ENCODE data around the gene SCYL2. TPM values are rescaled to one million over a fixed set of nuclear protein-coding genes. Genes with fewer than 3 reads are reported as not detected.
"Not testable (repeated sequence)": the region's sequence is repeated elsewhere in the genome, so short reads cannot be mapped to it uniquely, and the experiment has no call there.

SCYL2 gene
- total and polyA plus RNA-seq, 4 donors: 17.3 to 46.2 (median 32.9) TPM

DNA sequence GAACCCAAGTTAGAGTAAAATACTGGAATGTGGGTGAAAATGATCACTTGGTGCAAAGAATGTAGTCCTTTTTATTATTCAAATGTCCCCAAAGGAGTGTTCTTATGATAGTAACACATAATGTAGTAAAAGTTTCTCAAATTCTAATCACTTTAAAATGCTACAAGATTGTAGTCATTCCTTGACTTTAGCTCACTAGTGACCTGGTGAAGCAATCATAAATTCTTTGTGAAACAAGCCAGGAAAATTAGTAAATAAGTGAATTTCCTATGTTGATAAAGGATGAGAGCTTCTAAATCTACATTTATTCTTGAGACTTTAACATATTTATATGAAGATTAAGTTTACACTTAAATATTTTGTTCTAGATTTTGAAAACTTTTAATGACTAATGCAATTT lies 59.2 kb downstream of the SCYL2 start:
- Histone ChIP-seq H3K27ac (ENCODE audit: low read depth in 1 of 2, low read length in 2 of 2) (no peak overlapping the region), H3K4me3 (ENCODE audit: low read length in 2 of 2) (no peak overlapping the region), H3K36me3 (ENCODE audit: control insufficient read depth in 1 of 2, insufficient read depth in 2 of 2, low read length in 1 of 2) (peaks cover 2 to 4% of the 10 kb centered on the region in 2 donors), H3K4me1 (ENCODE audit: control insufficient read depth in 1 of 2, insufficient read depth in 2 of 2, low read length in 2 of 2) (no peaks in the 10 kb centered on the region), H3K9me3 (ENCODE audit: control insufficient read depth, low read length) (no peaks in the 10 kb centered on the region), H3K27me3 (ENCODE audit: control insufficient read depth in 1 of 2, insufficient read depth in 2 of 2, low read length in 1 of 2) (no peaks in the 10 kb centered on the region)
- intact Hi-C loops (cut with DNase I): loop anchor here in 1 of 2 donors (10.0 kb wide), 1 partner anchor 51 kb away; no protein-coding TSS in a partner anchor
- DNase-seq (no peak), ATAC-seq (ENCODE audit: low FRiP score) (no peak)

- no peak overlapping the region for H3K4me3 ChIP-seq (ENCODE audit: low read length in 2 of 2)
- no peaks in the 10 kb centered on the region for H3K27me3 ChIP-seq (ENCODE audit: control insufficient read depth in 1 of 2, insufficient read depth in 2 of 2, low read length in 1 of 2)
- 77 to 81% methylated on average over 2 of the region's 2 CpGs for WGBS, 2 donors
- ATAC-seq (ENCODE audit: low FRiP score) (no peak), DNase-seq (no peak)
- H3K9me3 ChIP-seq (ENCODE audit: control insufficient read depth, low read length): no peaks in the 10 kb centered on the region
- no peaks in the 10 kb centered on the region for H3K4me1 ChIP-seq (ENCODE audit: control insufficient read depth in 1 of 2, insufficient read depth in 2 of 2, low read length in 2 of 2)
- intact Hi-C loops (cut with DNase I): loop anchor here in 1 of 2 donors (10.0 kb wide), 1 partner anchor 55 kb away; no protein-coding TSS in a partner anchor
- H3K27ac ChIP-seq (ENCODE audit: low read depth in 1 of 2, low read length in 2 of 2): no peak overlapping the region
- H3K36me3 ChIP-seq (ENCODE audit: control insufficient read depth in 1 of 2, insufficient read depth in 2 of 2, low read length in 1 of 2): peaks cover 2 to 4% of the 10 kb centered on the region in 2 donors
These were observed 62.8 kb downstream of the SCYL2 start for GRCh38 chr12:100329800-100330199.

DNA sequence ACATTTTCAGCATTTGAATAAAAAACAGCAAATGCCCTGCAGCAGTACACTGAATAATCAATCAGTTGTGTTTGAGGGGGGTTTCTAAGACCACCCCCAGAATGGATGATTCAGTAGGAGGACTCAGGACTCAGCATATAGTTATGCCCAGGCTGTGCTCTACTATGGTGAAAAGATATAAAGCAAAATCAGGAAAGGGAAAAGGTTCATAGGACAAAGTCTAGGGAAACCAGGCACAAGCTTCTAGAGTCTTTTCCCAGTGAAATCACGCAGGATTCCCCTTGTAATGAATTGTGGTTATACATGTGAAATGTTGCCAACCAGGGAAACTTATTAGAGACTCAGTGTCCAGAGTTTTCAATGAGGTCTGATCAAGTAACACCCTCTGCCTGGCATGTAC lies 64.9 kb downstream of the SCYL2 start:
- intact Hi-C loops (cut with DNase I): no loop called here
- Histone ChIP-seq H3K9me3 (ENCODE audit: control insufficient read depth, low read length) (no peaks in the 10 kb centered on the region), H3K27me3 (ENCODE audit: control insufficient read depth in 1 of 2, insufficient read depth in 2 of 2, low read length in 1 of 2) (no peaks in the 10 kb centered on the region), H3K4me1 (ENCODE audit: control insufficient read depth in 1 of 2, insufficient read depth in 2 of 2, low read length in 2 of 2) (no peaks in the 10 kb centered on the region), H3K27ac (ENCODE audit: low read depth in 1 of 2, low read length in 2 of 2) (no peak overlapping the region), H3K4me3 (ENCODE audit: low read length in 2 of 2) (no peak overlapping the region), H3K36me3 (ENCODE audit: control insufficient read depth in 1 of 2, insufficient read depth in 2 of 2, low read length in 1 of 2) (peaks cover 2 to 4% of the 10 kb centered on the region in 2 donors)
- DNase-seq: no peak
- no peak for ATAC-seq (ENCODE audit: low FRiP score)
- 87 to 90% methylated on average over 1 of the region's 1 CpG for WGBS, 2 donors

GRCh38 chr12:100332852-100333251 lies 65.9 kb downstream of the SCYL2 start:
- no peak for DNase-seq
- no peak overlapping the region for H3K4me3 ChIP-seq (ENCODE audit: low read length in 2 of 2)
- no peaks in the 10 kb centered on the region for H3K27me3 ChIP-seq (ENCODE audit: control insufficient read depth in 1 of 2, insufficient read depth in 2 of 2, low read length in 1 of 2)
- H3K9me3 ChIP-seq (ENCODE audit: control insufficient read depth, low read length): no peaks in the 10 kb centered on the region
- H3K36me3 ChIP-seq (ENCODE audit: control insufficient read depth in 1 of 2, insufficient read depth in 2 of 2, low read length in 1 of 2): peaks cover 2 to 4% of the 10 kb centered on the region in 2 donors
- ATAC-seq (ENCODE audit: low FRiP score): no peak
- WGBS, 2 donors: 90 to 91% methylated on average over 2 of the region's 2 CpGs
- H3K27ac ChIP-seq (ENCODE audit: low read depth in 1 of 2, low read length in 2 of 2): no peak overlapping the region
- intact Hi-C loops (cut with DNase I): no loop called here
- no peaks in the 10 kb centered on the region for H3K4me1 ChIP-seq (ENCODE audit: control insufficient read depth in 1 of 2, insufficient read depth in 2 of 2, low read length in 2 of 2)

- 86 to 88% methylated on average over 3 of the region's 3 CpGs for WGBS, 2 donors
- no peaks in the 10 kb centered on the region for H3K27me3 ChIP-seq (ENCODE audit: control insufficient read depth in 1 of 2, insufficient read depth in 2 of 2, low read length in 1 of 2)
- no peak overlapping the region for H3K4me3 ChIP-seq (ENCODE audit: low read length in 2 of 2)
- H3K36me3 ChIP-seq (ENCODE audit: control insufficient read depth in 1 of 2, insufficient read depth in 2 of 2, low read length in 1 of 2): peaks cover 1 to 4% of the 10 kb centered on the region in 2 donors
- no peaks in the 10 kb centered on the region for H3K9me3 ChIP-seq (ENCODE audit: control insufficient read depth, low read length)
- no peaks in the 10 kb centered on the region for H3K4me1 ChIP-seq (ENCODE audit: control insufficient read depth in 1 of 2, insufficient read depth in 2 of 2, low read length in 2 of 2)
- ATAC-seq (ENCODE audit: low FRiP score) (no peak), DNase-seq (no peak)
- H3K27ac ChIP-seq (ENCODE audit: low read depth in 1 of 2, low read length in 2 of 2): no peak overlapping the region
- intact Hi-C loops (cut with DNase I): no loop called here
These were observed 70.3 kb downstream of the SCYL2 start for GRCh38 chr12:100337299-100337698.

DNA sequence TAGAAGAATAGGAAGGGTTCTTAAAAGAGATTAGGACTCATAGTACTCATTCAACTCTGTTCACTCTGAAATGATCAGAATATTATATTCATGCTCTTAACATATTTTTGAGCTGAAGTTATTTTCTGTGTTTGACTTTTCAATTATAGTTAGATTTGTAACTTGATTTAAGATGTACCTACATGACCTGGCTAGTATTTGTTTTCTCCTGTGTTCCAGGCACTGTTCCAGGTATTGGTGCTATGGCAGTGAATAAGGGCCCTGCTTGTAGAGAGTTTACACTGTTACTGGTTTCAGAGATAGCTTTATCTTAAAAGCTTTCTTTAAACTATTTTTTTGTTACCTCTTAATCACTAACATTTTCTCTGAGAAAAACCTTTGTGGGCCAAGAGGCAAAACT lies 70.8 kb downstream of the SCYL2 start:
- Histone ChIP-seq H3K27me3 (ENCODE audit: control insufficient read depth in 1 of 2, insufficient read depth in 2 of 2, low read length in 1 of 2) (no peaks in the 10 kb centered on the region), H3K4me1 (ENCODE audit: control insufficient read depth in 1 of 2, insufficient read depth in 2 of 2, low read length in 2 of 2) (no peaks in the 10 kb centered on the region), H3K4me3 (ENCODE audit: low read length in 2 of 2) (no peak overlapping the region), H3K36me3 (ENCODE audit: control insufficient read depth in 1 of 2, insufficient read depth in 2 of 2, low read length in 1 of 2) (peaks cover 2 to 4% of the 10 kb centered on the region in 2 donors), H3K9me3 (ENCODE audit: control insufficient read depth, low read length) (no peaks in the 10 kb centered on the region), H3K27ac (ENCODE audit: low read depth in 1 of 2, low read length in 2 of 2) (no peak overlapping the region)
- intact Hi-C loops (cut with DNase I): no loop called here
- DNase-seq (no peak), ATAC-seq (ENCODE audit: low FRiP score) (no peak)

DNA sequence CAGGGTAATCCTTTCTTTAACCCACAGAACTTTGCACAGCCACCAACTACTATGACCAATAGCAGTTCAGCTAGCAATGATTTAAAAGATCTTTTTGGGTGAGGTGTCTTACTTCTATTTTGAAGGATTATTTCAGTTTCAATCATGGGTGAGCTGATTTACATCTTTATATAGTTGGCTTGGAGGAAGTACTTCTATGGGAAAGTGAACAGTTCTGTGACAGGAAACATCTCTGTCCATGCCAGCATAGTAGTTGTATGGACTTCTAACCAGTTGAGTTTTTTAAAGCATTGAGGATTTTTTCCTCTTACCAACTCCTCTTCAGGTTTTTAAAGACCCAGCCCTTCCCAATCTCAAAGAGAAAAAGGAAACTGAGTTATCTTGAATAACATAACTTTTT lies 72.1 kb downstream of the SCYL2 start:
- Histone ChIP-seq H3K4me1 (ENCODE audit: control insufficient read depth in 1 of 2, insufficient read depth in 2 of 2, low read length in 2 of 2) (no peaks in the 10 kb centered on the region), H3K27me3 (ENCODE audit: control insufficient read depth in 1 of 2, insufficient read depth in 2 of 2, low read length in 1 of 2) (no peaks in the 10 kb centered on the region), H3K4me3 (ENCODE audit: low read length in 2 of 2) (no peak overlapping the region), H3K9me3 (ENCODE audit: control insufficient read depth, low read length) (no peaks in the 10 kb centered on the region), H3K36me3 (ENCODE audit: control insufficient read depth in 1 of 2, insufficient read depth in 2 of 2, low read length in 1 of 2) (peaks cover 2 to 4% of the 10 kb centered on the region in 2 donors), H3K27ac (ENCODE audit: low read depth in 1 of 2, low read length in 2 of 2) (no peak overlapping the region)
- ATAC-seq (ENCODE audit: low FRiP score) (no peak), DNase-seq (no peak)
- intact Hi-C loops (cut with DNase I): no loop called here

DNA sequence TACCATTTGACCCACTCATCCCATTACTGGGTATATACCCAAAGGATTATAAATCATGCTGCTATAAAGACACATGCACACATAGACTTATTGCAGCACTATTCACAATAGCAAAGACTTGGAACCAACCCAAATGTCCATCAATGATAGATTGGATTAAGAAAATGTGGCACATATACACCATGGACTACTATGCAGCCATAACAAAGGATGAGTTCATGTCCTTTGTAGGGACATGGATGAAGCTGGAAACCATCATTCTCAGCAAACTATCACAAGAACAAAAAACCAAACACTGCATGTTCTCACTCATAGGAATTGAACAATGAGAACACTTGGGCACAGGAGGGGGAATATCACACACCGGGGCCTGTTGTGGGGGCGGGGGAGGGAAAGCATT lies 75.9 kb downstream of the SCYL2 start:
- H3K27ac ChIP-seq (ENCODE audit: low read depth in 1 of 2, low read length in 2 of 2); intact Hi-C loops (cut with DNase I); DNase-seq; ATAC-seq (ENCODE audit: low FRiP score); H3K27me3 ChIP-seq (ENCODE audit: control insufficient read depth in 1 of 2, insufficient read depth in 2 of 2, low read length in 1 of 2); H3K4me3 ChIP-seq (ENCODE audit: low read length in 2 of 2); H3K9me3 ChIP-seq (ENCODE audit: control insufficient read depth, low read length); H3K36me3 ChIP-seq (ENCODE audit: control insufficient read depth in 1 of 2, insufficient read depth in 2 of 2, low read length in 1 of 2); H3K4me1 ChIP-seq (ENCODE audit: control insufficient read depth in 1 of 2, insufficient read depth in 2 of 2, low read length in 2 of 2): not testable (repeated sequence)
- WGBS, 2 donors: 96 to 99% methylated on average over 2 of the region's 2 CpGs

DNA sequence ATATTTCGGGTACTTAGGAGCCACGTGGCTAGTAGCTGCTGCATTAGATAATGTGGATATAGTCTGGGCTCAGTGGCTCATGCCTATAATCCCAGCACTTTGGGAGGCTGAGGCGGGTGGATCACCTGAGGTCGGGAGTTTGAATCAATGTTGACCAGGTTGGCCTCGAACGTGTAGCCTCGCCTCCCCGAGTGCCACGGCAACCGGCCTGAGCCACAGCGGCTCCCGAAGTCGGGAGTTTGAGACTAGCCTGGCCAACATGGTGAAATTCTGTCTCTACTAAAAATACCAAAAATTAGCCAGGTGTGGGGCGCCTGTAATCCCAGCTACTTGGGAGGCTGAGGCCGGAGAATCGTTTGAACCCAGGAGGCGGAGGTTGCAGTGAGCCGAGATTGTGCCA lies 77.4 kb downstream of the SCYL2 start:
- H3K4me1 ChIP-seq (ENCODE audit: control insufficient read depth in 1 of 2, insufficient read depth in 2 of 2, low read length in 2 of 2); H3K9me3 ChIP-seq (ENCODE audit: control insufficient read depth, low read length); H3K27me3 ChIP-seq (ENCODE audit: control insufficient read depth in 1 of 2, insufficient read depth in 2 of 2, low read length in 1 of 2); DNase-seq; H3K27ac ChIP-seq (ENCODE audit: low read depth in 1 of 2, low read length in 2 of 2); intact Hi-C loops (cut with DNase I); H3K36me3 ChIP-seq (ENCODE audit: control insufficient read depth in 1 of 2, insufficient read depth in 2 of 2, low read length in 1 of 2); ATAC-seq (ENCODE audit: low FRiP score); H3K4me3 ChIP-seq (ENCODE audit: low read length in 2 of 2): not testable (repeated sequence)
- 91 to 95% methylated on average over 18 of the region's 18 CpGs for WGBS, 2 donors
